GM23338 (cell line): ENCODE results near the gene ATP1A4. TPM values are rescaled to one million over a fixed set of nuclear protein-coding genes. Genes with fewer than 3 reads are reported as not detected.
A peak's percentile ranks its signal among the peaks of the same experiment; 100 is the strongest.

Source experiments
- ATAC-seq: fragments of 200-7000 bp; cut with Tn5 transposase; 3 replicates; pipeline ENCODE4 v1.9.1; 2020
- DNase-seq: peaks from one replicate; pipeline ENCODE4 v3.0.0-alpha.2; 2015; ENCODE audit warnings: low spot score
- H2AFZ ChIP-seq: fragments of 200-600 bp; sonication (generic); 2 replicates; pipeline ENCODE4 v1.8.0; 2016; ENCODE audit warnings: antibody characterized with exemption, mild to moderate bottlenecking, moderate library complexity
- H3F3A ChIP-seq: fragments of 200-600 bp; sonication (generic); replicated peaks from 2 replicates; pipeline ENCODE4 v1.8.0; 2017; ENCODE audit warnings: antibody characterized with exemption, mixed run types, low read depth
- H3K27ac ChIP-seq: fragments of 200-600 bp; sonication (generic); 2 replicates; pipeline ENCODE4 v1.6.1; 2016; ENCODE audit warnings: low read depth
- H3K27me3 ChIP-seq: fragments of 200-600 bp; sonication (generic); 2 replicates; pipeline ENCODE4 v1.8.0; 2016; ENCODE audit warnings: mild to moderate bottlenecking, mixed run types, moderate library complexity; ENCODE audit not compliant: insufficient read depth
- H3K36me3 ChIP-seq: fragments of 200-600 bp; sonication (generic); 2 replicates; pipeline ENCODE4 v1.8.0; 2016; ENCODE audit warnings: mild to moderate bottlenecking; ENCODE audit not compliant: insufficient read depth
- H3K4me1 ChIP-seq: fragments of 200-600 bp; sonication (generic); 2 replicates; pipeline ENCODE4 v1.8.0; 2016; ENCODE audit warnings: mild to moderate bottlenecking, moderate library complexity; ENCODE audit not compliant: insufficient read depth
- H3K4me2 ChIP-seq: fragments of 200-600 bp; sonication (generic); 2 replicates; pipeline ENCODE4 v1.7.1; 2017; ENCODE audit warnings: mixed run types
- H3K4me3 ChIP-seq: fragments of 200-600 bp; sonication (generic); 2 replicates; pipeline ENCODE4 v1.6.1; 2016; ENCODE audit warnings: mixed run types
- H3K79me2 ChIP-seq: fragments of 200-600 bp; sonication (generic); replicated peaks from 2 replicates; pipeline ENCODE4 v1.8.0; 2017; ENCODE audit warnings: mild to moderate bottlenecking; ENCODE audit not compliant: insufficient read depth
- H3K9me2 ChIP-seq: fragments of 200-600 bp; sonication (generic); 2 replicates; pipeline ENCODE4 v1.8.0; 2017; ENCODE audit not compliant: insufficient read depth
- H4K20me1 ChIP-seq: fragments of 200-600 bp; sonication (generic); replicated peaks from 2 replicates; pipeline ENCODE4 v1.8.0; 2017; ENCODE audit warnings: mild to moderate bottlenecking; ENCODE audit not compliant: insufficient read depth
- H3K27ac Mint-ChIP-seq: 2 replicates; pipeline ENCODE4 v1.8.0; 2020; ENCODE audit warnings: inconsistent platforms, mild to moderate bottlenecking, moderate library complexity, mixed read lengths
- H3K27me3 Mint-ChIP-seq: 3 replicates; pipeline ENCODE4 v1.8.0; 2022; ENCODE audit warnings: low read depth, mild to moderate bottlenecking, moderate library complexity, mixed read lengths, inconsistent platforms; ENCODE audit not compliant: insufficient read depth, poor library complexity
- H3K36me3 Mint-ChIP-seq: 3 replicates; pipeline ENCODE4 v1.8.0; 2021; ENCODE audit warnings: low read depth, mild to moderate bottlenecking, inconsistent platforms, moderate library complexity, mixed read lengths
- H3K4me1 Mint-ChIP-seq: 3 replicates; pipeline ENCODE4 v1.8.0; 2020; ENCODE audit warnings: mild to moderate bottlenecking, inconsistent platforms, mixed read lengths
- H3K4me3 Mint-ChIP-seq: 3 replicates; pipeline ENCODE4 v1.8.0; 2021; ENCODE audit warnings: moderate library complexity, mild to moderate bottlenecking, inconsistent platforms, mixed read lengths
- H3K9me3 Mint-ChIP-seq: 3 replicates; pipeline ENCODE4 v1.8.0; 2020; ENCODE audit warnings: moderate library complexity, mild to moderate bottlenecking, inconsistent platforms, mixed read lengths
- CREB1 ChIP-seq: fragments of 250-450 bp; sonication (Bioruptor Pico); IDR thresholded peaks from 2 replicates; pipeline ENCODE4 v1.5.0; 2020; ENCODE audit warnings: low read depth, mild to moderate bottlenecking, moderate library complexity
- CTCF ChIP-seq, 2 experiments: fragments of 200-600 bp in 1 of 2; sonication (generic) in 1 of 2; conservative IDR thresholded peaks; 2 replicates each; pipeline versions ENCODE4 v1.5.1 to v1.6.1; 2016 to 2017; ENCODE audit warnings: antibody characterized with exemption in 2 of 2, low read depth in 2 of 2, mild to moderate bottlenecking in 2 of 2, moderate library complexity in 1 of 2
- ETS1 ChIP-seq: IDR thresholded peaks from 2 replicates; pipeline ENCODE4 v1.6.1; 2016; ENCODE audit warnings: antibody characterized with exemption
- EZH2 ChIP-seq: fragments of 200-600 bp; sonication (generic); IDR thresholded peaks from one replicate; pipeline ENCODE4 v1.8.0; 2017; ENCODE audit warnings: antibody characterized with exemption, mild to moderate bottlenecking, low read depth; ENCODE audit not compliant: unreplicated experiment
- JUNB ChIP-seq: IDR thresholded peaks from one replicate; pipeline ENCODE4 v1.6.1; 2016; ENCODE audit warnings: antibody characterized with exemption; ENCODE audit not compliant: unreplicated experiment
- NANOG ChIP-seq: IDR thresholded peaks from 2 replicates; pipeline ENCODE4 v1.6.1; 2016; ENCODE audit warnings: antibody characterized with exemption, borderline replicate concordance
- REST ChIP-seq: IDR thresholded peaks from one replicate; pipeline ENCODE4 v1.6.1; 2018; ENCODE audit warnings: antibody characterized with exemption; ENCODE audit not compliant: unreplicated experiment
- STAT1 ChIP-seq: IDR thresholded peaks from one replicate; pipeline ENCODE4 v1.6.1; 2016; ENCODE audit warnings: antibody characterized with exemption; ENCODE audit not compliant: unreplicated experiment
- ZNF114 ChIP-seq: fragments of 250-450 bp; sonication (Bioruptor Pico); IDR thresholded peaks from 2 replicates; pipeline ENCODE4 v1.5.0; 2020; ENCODE audit warnings: mild to moderate bottlenecking, moderate library complexity
- ZNF331 ChIP-seq: fragments of 250-450 bp; sonication (Bioruptor Pico); IDR thresholded peaks from 2 replicates; pipeline ENCODE4 v1.5.0; 2020; ENCODE audit warnings: low read depth, mild to moderate bottlenecking, moderate library complexity
- polyA plus RNA-seq: library from polyadenylated mRNA; unstranded; fragments of >200 nt; fragmentation: Nextera tagmentation; extraction: Ambion mirVana; gene quantifications from 2 replicates; pipeline ENCODE4 v1.2.1, GENCODE V29; 2016
- total RNA-seq: library from RNA; depleted of rRNA; stranded (reverse); fragments of >200 nt; shearing (Covaris generic); gene quantifications from 2 replicates; pipeline ENCODE4 v1.2.3, GENCODE V29; 2014

ATP1A4 gene
- total and polyA plus RNA-seq, 2 experiments from 2014 or later = 0.27 to 0.63 TPM

- peaks cover 54% of the 10 kb centered on the region for H3K4me1 ChIP-seq
- peak overlapping the region; percentile 33 for H3K4me3 ChIP-seq
- Mint-ChIP-seq H3K27me3 (peaks cover 22% of the 10 kb centered on the region), H3K4me3 (peak overlapping the region; percentile 60), H3K27ac (peak overlapping the region; percentile 95), H3K4me1 (peaks cover 61% of the 10 kb centered on the region), H3K9me3 (no peaks in the 10 kb centered on the region; the same call in 1 of the 3 replicates), H3K36me3 (no peaks in the 10 kb centered on the region)
- ATAC-seq = peak; percentile 80
- no peaks in the 10 kb centered on the region for H3K27me3 ChIP-seq
- no peaks in the 10 kb centered on the region for H3K36me3 ChIP-seq
- H3K9me2 ChIP-seq = peaks cover 9% of the 10 kb centered on the region
- H3K27ac ChIP-seq = peak overlapping the region; percentile 84
- H2AFZ ChIP-seq = no peak overlapping the region
- peak; percentile 74 for DNase-seq
- no peaks in the 10 kb centered on the region for H4K20me1 ChIP-seq
- peak overlapping the region; percentile 56 for H3K4me2 ChIP-seq
- H3K79me2 ChIP-seq = no peaks in the 10 kb centered on the region
- peaks cover 20% of the 10 kb centered on the region for H3F3A ChIP-seq
- TF ChIP-seq CREB1 (CRISPR knock-in tag) (no peak), EZH2 (no peak), CTCF (conservative IDR thresholded peaks at IDR 0.05; ENCODE audit: low read depth in 2 of 2) (peak; percentile 24 to 70; a peak in 3 of 4 replicates), ZNF331 (CRISPR knock-in tag) (peak; percentile 54), REST (no peak), ZNF114 (CRISPR knock-in tag) (no peak), JUNB (no peak), STAT1 (no peak), ETS1 (no peak), NANOG (no peak)
Measured at GRCh38 chr1:160168609-160169369, 17.4 kb downstream of the ATP1A4 start.
